Thyroid gland (tissue), 4 donors: Measurements from ENCODE around the gene CXCL9. TPM values are rescaled to one million over a fixed set of nuclear protein-coding genes. Genes with fewer than 3 reads are reported as not detected.

ENCODE experiments used
- DNase-seq, 2 donors: peaks; one replicate each; pipeline ENCODE4 v3.0.0-alpha.2; 2019
- H3K27ac ChIP-seq, 3 donors: fragments of 200-600 bp; sonication (generic); 1 replicate in 2 of 3; 2 replicates in 1 of 3; pipeline ENCODE4 v1.5.1; 2016 to 2019; ENCODE audit warnings: mild to moderate bottlenecking in 1 of 3, moderate library complexity in 1 of 3
- H3K27me3 ChIP-seq: fragments of 200-600 bp; sonication (generic); one replicate; pipeline ENCODE4 v1.5.1; 2019
- H3K36me3 ChIP-seq, 2 donors: fragments of 200-600 bp; sonication (generic); one replicate each; pipeline ENCODE4 v1.5.1; 2016 to 2019
- H3K4me1 ChIP-seq, 2 donors: fragments of 200-600 bp; sonication (generic); one replicate each; pipeline ENCODE4 v1.5.1; 2017 to 2019
- H3K4me3 ChIP-seq, 3 donors: fragments of 200-600 bp; sonication (generic); replicated peaks in 1 of 3; 1 replicate in 2 of 3; 2 replicates in 1 of 3; pipeline ENCODE4 v1.5.1; 2016; ENCODE audit warnings: mild to moderate bottlenecking in 1 of 3
- H3K9me3 ChIP-seq: fragments of 200-600 bp; sonication (generic); one replicate; pipeline ENCODE4 v1.5.1; 2017
- CTCF ChIP-seq, 6 experiments: fragments of 200-600 bp in 3 of 6; fragments of 450-650 bp in 3 of 6; sonication (generic) in 3 of 6; IDR thresholded peaks; one replicate each; pipeline ENCODE4 v1.5.1; 2016 to 2019; ENCODE audit warnings: antibody characterized with exemption in 6 of 6, mild to moderate bottlenecking in 2 of 6, inconsistent platforms in 1 of 6, moderate library complexity in 1 of 6
- POLR2A ChIP-seq, 2 donors: fragments of 450-650 bp; IDR thresholded peaks; one replicate each; pipeline ENCODE4 v1.6.1; 2017; ENCODE audit warnings: antibody characterized with exemption in 2 of 2, mild to moderate bottlenecking in 2 of 2, moderate library complexity in 1 of 2
- WGBS, 2 donors: methylation state at CpG; one replicate each; pipeline ENCODE4 v1.1.5; 2017; 5-methylcytosine and 5-hydroxymethylcytosine counted together
- intact Hi-C: fragments of 100-400 bp; cut with DNase I; formaldehyde crosslinking; loops from one replicate; pipeline ENCODE4 v1.15.1; 2023
- total RNA-seq, 4 donors: library from RNA; depleted of rRNA; stranded (reverse); fragments of >200 nt; gene quantifications; one replicate each; pipeline ENCODE4 v1.2.3, GENCODE V29; 2016

The CXCL9 gene
- total RNA-seq, 4 donors from 2014 or later: 0.75 to 3.8 (median 1.7) TPM

- H3K27me3 ChIP-seq: no peaks in the 10 kb centered on the region
- no peak overlapping the region for H3K27ac ChIP-seq
- WGBS, 2 donors: 91 to 100% methylated on average over 3 of the region's 3 CpGs
- no peak for DNase-seq
- H3K4me3 ChIP-seq: no peak overlapping the region
- no peaks in the 10 kb centered on the region for H3K9me3 ChIP-seq
- H3K36me3 ChIP-seq: no peaks in the 10 kb centered on the region
- peaks cover 0 to 10% of the 10 kb centered on the region in 2 donors for H3K4me1 ChIP-seq
- intact Hi-C loops: no loop called here
- TF ChIP-seq CTCF (IDR thresholded peaks at IDR 0.05) (no peak), POLR2A (IDR thresholded peaks at IDR 0.05) (no peak)
These were observed 9.9 kb upstream of the CXCL9 start for GRCh38 chr4:76017056-76017686.

- intact Hi-C loops: no loop called here
- WGBS, 2 donors: 72 to 100% methylated on average over 2 of the region's 2 CpGs
- H3K27ac ChIP-seq: no peak overlapping the region
These were observed 9.1 kb upstream of the CXCL9 start for GRCh38 chr4:76016393-76016792.

GRCh38 chr4:76013540-76013939 lies 6.2 kb upstream of the CXCL9 start:
- H3K27me3 ChIP-seq: no peaks in the 10 kb centered on the region
- WGBS, 2 donors: 48 to 50% methylated on average over 1 of the region's 1 CpG
- no peak for TF ChIP-seq POLR2A (IDR thresholded peaks at IDR 0.05)
- no peak for TF ChIP-seq CTCF (IDR thresholded peaks at IDR 0.05)

More at GRCh38 chr4:76016393-76016792, 9.1 kb upstream of the CXCL9 start:
- Histone ChIP-seq H3K4me3 (no peak overlapping the region), H3K36me3 (no peaks in the 10 kb centered on the region), H3K27me3 (no peaks in the 10 kb centered on the region), H3K9me3 (no peaks in the 10 kb centered on the region), H3K4me1 (peaks cover 0 to 12% of the 10 kb centered on the region in 2 donors)
- no peak for DNase-seq
- TF ChIP-seq CTCF (IDR thresholded peaks at IDR 0.05) (no peak), POLR2A (IDR thresholded peaks at IDR 0.05) (no peak)

GRCh38 chr4:76012388-76012801 lies 5.1 kb upstream of the CXCL9 start:
- intact Hi-C loops: no loop called here
- TF ChIP-seq POLR2A (IDR thresholded peaks at IDR 0.05): no peak
- no peak for TF ChIP-seq CTCF (IDR thresholded peaks at IDR 0.05)
- Histone ChIP-seq H3K27ac (peak overlapping the region in 2 of 3 donors; percentile 7 to 26), H3K4me1 (peaks cover 0 to 12% of the 10 kb centered on the region in 2 donors), H3K27me3 (no peaks in the 10 kb centered on the region), H3K9me3 (no peaks in the 10 kb centered on the region), H3K36me3 (no peaks in the 10 kb centered on the region), H3K4me3 (no peak overlapping the region)
- no peak for DNase-seq
- 39 to 58% methylated on average over 1 of the region's 1 CpG for WGBS, 2 donors

More at GRCh38 chr4:76013540-76013939, 6.2 kb upstream of the CXCL9 start:
- intact Hi-C loops: no loop called here
- no peak for DNase-seq
- no peak overlapping the region for H3K4me3 ChIP-seq
- no peak overlapping the region for H3K27ac ChIP-seq
- H3K4me1 ChIP-seq: peaks cover 0 to 12% of the 10 kb centered on the region in 2 donors
- no peaks in the 10 kb centered on the region for H3K9me3 ChIP-seq
- no peaks in the 10 kb centered on the region for H3K36me3 ChIP-seq

GRCh38 chr4:76011700-76012387 lies 4.5 kb upstream of the CXCL9 start:
- intact Hi-C loops: no loop called here
- 51 to 55% methylated on average over 13 of the region's 13 CpGs for WGBS, 2 donors
- no peak for DNase-seq
- Histone ChIP-seq H3K36me3 (no peaks in the 10 kb centered on the region), H3K27me3 (no peaks in the 10 kb centered on the region), H3K4me1 (peaks cover 0 to 12% of the 10 kb centered on the region in 2 donors), H3K27ac (peak overlapping the region in 2 of 3 donors; percentile 7 to 26), H3K9me3 (no peaks in the 10 kb centered on the region), H3K4me3 (no peak overlapping the region)
- TF ChIP-seq CTCF (IDR thresholded peaks at IDR 0.05): no peak
- TF ChIP-seq POLR2A (IDR thresholded peaks at IDR 0.05): no peak
